ENCODE data around the gene PPP1R7.

The PPP1R7 gene

GRCh38 chr2:241141214-241141770 is 9.0 kb upstream of the PPP1R7 start:
- no peak for DNase-seq

- DNase-seq: no peak
Observed at GRCh38 chr2:241142063-241142462, 8.2 kb upstream of the PPP1R7 start.

GRCh38 chr2:241142593-241142992 is 7.7 kb upstream of the PPP1R7 start:
- DNase-seq: no peak

- no peak for DNase-seq
Observed at GRCh38 chr2:241146286-241146685, 4.0 kb upstream of the PPP1R7 start.

- no peak for DNase-seq
Observed at GRCh38 chr2:241147336-241147735, 2.9 kb upstream of the PPP1R7 start.

- no peak for DNase-seq
Observed at GRCh38 chr2:241148239-241148638, 2.0 kb upstream of the PPP1R7 start.

GRCh38 chr2:241148891-241149674 is 1.2 kb upstream of the PPP1R7 start, which contains the start of gene PASK:
PASK (minus strand) TSS chr2:241149472; CDS start chr2:241143032, 6,440 bp downstream.
- peak; percentile 95 for DNase-seq

- DNase-seq: no peak
Observed at GRCh38 chr2:241149675-241149924, 667 bp upstream of the PPP1R7 start.

- DNase-seq: no peak
Observed at GRCh38 chr2:241150660-241151530, 628 bp downstream of the PPP1R7 start.

GRCh38 chr2:241151934-241152660 is 1.8 kb downstream of the PPP1R7 start:
- no peak for DNase-seq

- DNase-seq: no peak
Observed at GRCh38 chr2:241153616-241154015, 3.3 kb downstream of the PPP1R7 start.

- no peak for DNase-seq
Observed at GRCh38 chr2:241154915-241155314, 4.6 kb downstream of the PPP1R7 start.

- DNase-seq: no peak
Observed at GRCh38 chr2:241155936-241156335, 5.7 kb downstream of the PPP1R7 start.

- no peak for DNase-seq
Observed at GRCh38 chr2:241156971-241157441, 6.7 kb downstream of the PPP1R7 start.

GRCh38 chr2:241157841-241158545 is 7.7 kb downstream of the PPP1R7 start:
- no peak for DNase-seq

GRCh38 chr2:241158546-241158900 is 8.3 kb downstream of the PPP1R7 start:
- DNase-seq: no peak

GRCh38 chr2:241159116-241159515 is 8.8 kb downstream of the PPP1R7 start:
- no peak for DNase-seq

GRCh38 chr2:241160318-241160717 is 10.1 kb downstream of the PPP1R7 start:
- no peak for DNase-seq

GRCh38 chr2:241161646-241162281 is 11.5 kb downstream of the PPP1R7 start:
- no peak for DNase-seq

- no peak for DNase-seq
Observed at GRCh38 chr2:241163601-241164118, 13.4 kb downstream of the PPP1R7 start.

GRCh38 chr2:241168366-241168765 is 18.1 kb downstream of the PPP1R7 start:
- no peak for DNase-seq

- DNase-seq: no peak
Observed at GRCh38 chr2:241173557-241173956, 23.3 kb downstream of the PPP1R7 start.
